Thyroid gland (tissue), 4 donors: ENCODE results near the gene TMC2.

Experiments used
- CTCF ChIP-seq, 6 experiments: fragments of 200-600 bp in 3 of 6; fragments of 450-650 bp in 3 of 6; sonication (generic) in 3 of 6; IDR thresholded peaks; one replicate each; pipeline ENCODE4 v1.5.1; 2016 to 2019; ENCODE audit warnings: antibody characterized with exemption in 6 of 6, mild to moderate bottlenecking in 2 of 6, inconsistent platforms in 1 of 6, moderate library complexity in 1 of 6
- POLR2A ChIP-seq, 2 donors: fragments of 450-650 bp; IDR thresholded peaks; one replicate each; pipeline ENCODE4 v1.6.1; 2017; ENCODE audit warnings: antibody characterized with exemption in 2 of 2, mild to moderate bottlenecking in 2 of 2, moderate library complexity in 1 of 2

GRCh38 chr20:2612073-2612472, 75.7 kb downstream of the TMC2 start:
- TF ChIP-seq CTCF (IDR thresholded peaks at IDR 0.05) = no peak
- TF ChIP-seq POLR2A (IDR thresholded peaks at IDR 0.05) = no peak
